SK-N-SH (cell line): ENCODE data around the gene GTF2F2. TPM values are rescaled to one million over a fixed set of nuclear protein-coding genes. Genes with fewer than 3 reads are reported as not detected.
A peak's percentile ranks its signal among the peaks of the same experiment; 100 is the strongest.

Source experiments
- CTCF ChIA-PET: fragments of 300-600, 350-600 bp; formaldehyde crosslinking; extraction: SDS; loops from one replicate; lab custom pipeline; 2021; lab: Yijun Ruan, JAX
- POLR2A ChIA-PET: fragments of 350-600 bp; sonication (Branson Sonifier 250); formaldehyde crosslinking; extraction: SDS; loops from one replicate; lab custom pipeline; 2020; ENCODE audit warnings: antibody characterized with exemption, inconsistent platforms; lab: Yijun Ruan, JAX
- DNase-seq: peaks from one replicate; pipeline ENCODE4 v3.0.0; 2012
- H2AFZ ChIP-seq: fragments of 200-600 bp; sonication (generic); 2 replicates; pipeline ENCODE4 v1.8.1; 2016; ENCODE audit warnings: antibody characterized with exemption, mild to moderate bottlenecking, low read depth
- H3F3A ChIP-seq: fragments of 200-600 bp; sonication (generic); replicated peaks from 2 replicates; pipeline ENCODE3; 2016; ENCODE audit warnings: antibody characterized with exemption, mild to moderate bottlenecking; ENCODE audit not compliant: insufficient read depth
- H3K27ac ChIP-seq, 2 experiments: fragments of 200-500 bp in 1 of 2; fragments of 200-600 bp in 1 of 2; sonication (Bioruptor generic) in 1 of 2; sonication (generic), shearing (Covaris generic) in 1 of 2; 2 replicates each; pipeline versions ENCODE4 v1.5.1 to v1.6.1; 2014 to 2016; ENCODE audit warnings: low read depth in 2 of 2, inconsistent platforms in 1 of 2, low read length in 1 of 2, mild to moderate bottlenecking in 1 of 2, mixed read lengths in 1 of 2
- H3K27me3 ChIP-seq: fragments of 200-600 bp; sonication (generic), shearing (Covaris generic); 2 replicates; pipeline ENCODE4 v1.6.1; 2016; ENCODE audit warnings: mixed run types; ENCODE audit not compliant: insufficient read depth
- H3K36me3 ChIP-seq, 2 experiments: fragments of 200-500 bp in 1 of 2; fragments of 200-600 bp in 1 of 2; sonication (Bioruptor generic) in 1 of 2; sonication (generic) in 1 of 2; replicated peaks in 1 of 2; 2 replicates each; pipeline versions ENCODE3 to v1.5.1; 2014 to 2016; ENCODE audit warnings: low read length in 1 of 2, mild to moderate bottlenecking in 1 of 2; ENCODE audit not compliant: insufficient read depth in 2 of 2, control insufficient read depth in 1 of 2
- H3K4me1 ChIP-seq, 2 experiments: fragments of 200-500 bp in 1 of 2; fragments of 200-600 bp in 1 of 2; sonication (Bioruptor generic) in 1 of 2; sonication (generic), shearing (Covaris generic) in 1 of 2; 2 replicates each; pipeline versions ENCODE4 v1.5.1 to v1.6.1; 2014 to 2016; ENCODE audit warnings: low read depth in 1 of 2, low read length in 1 of 2, mixed run types in 1 of 2; ENCODE audit not compliant: insufficient read depth in 2 of 2, control insufficient read depth in 1 of 2
- H3K4me2 ChIP-seq: fragments of 200-600 bp; sonication (generic), shearing (Covaris generic); 2 replicates; pipeline ENCODE4 v1.6.1; 2017; ENCODE audit warnings: mixed run types
- H3K4me3 ChIP-seq, 2 experiments: fragments of 200-500 bp in 1 of 2; fragments of 200-600 bp in 1 of 2; sonication (Bioruptor generic) in 1 of 2; sonication (generic), shearing (Covaris generic) in 1 of 2; 2 replicates each; pipeline versions ENCODE4 v1.5.1 to v1.8.1; 2014 to 2016; ENCODE audit warnings: low read depth in 2 of 2, inconsistent platforms in 1 of 2, low read length in 1 of 2, mild to moderate bottlenecking in 1 of 2, mixed read lengths in 1 of 2, moderate library complexity in 1 of 2
- H3K79me2 ChIP-seq: fragments of 200-600 bp; sonication (generic); 2 replicates; pipeline ENCODE4 v1.8.1; 2017; ENCODE audit warnings: mild to moderate bottlenecking; ENCODE audit not compliant: insufficient read depth
- H3K9ac ChIP-seq: fragments of 200-600 bp; sonication (generic); 2 replicates; pipeline ENCODE4 v1.6.1; 2017; ENCODE audit warnings: mixed run types
- H3K9me2 ChIP-seq: fragments of 200-600 bp; sonication (generic); 2 replicates; pipeline ENCODE4 v1.6.1; 2017; ENCODE audit warnings: mixed run types
- H3K9me3 ChIP-seq: fragments of 200-600 bp; sonication (generic); 2 replicates; pipeline ENCODE4 v1.6.1; 2017; ENCODE audit warnings: mixed run types, mild to moderate bottlenecking, moderate library complexity
- H4K20me1 ChIP-seq: fragments of 200-600 bp; sonication (generic); 2 replicates; pipeline ENCODE4 v1.6.1; 2017; ENCODE audit warnings: mild to moderate bottlenecking, mixed run types; ENCODE audit not compliant: insufficient read depth
- CHD2 ChIP-seq: fragments of 150-350 bp; IDR thresholded peaks from 2 replicates; pipeline ENCODE4 v1.6.1; 2018; ENCODE audit warnings: low read length; ENCODE audit not compliant: partially characterized antibody
- FOSL2 ChIP-seq: IDR thresholded peaks from 2 replicates; pipeline ENCODE4 v1.4.0; 2012; ENCODE audit warnings: low read depth, mild to moderate bottlenecking, moderate library complexity, borderline replicate concordance
- FOXM1 ChIP-seq: IDR thresholded peaks from 2 replicates; pipeline ENCODE4 v1.4.0; 2012; ENCODE audit warnings: low read depth, mild to moderate bottlenecking
- GATA2 ChIP-seq: sonication (generic); formaldehyde crosslinking; IDR thresholded peaks from 2 replicates; pipeline ENCODE4 v1.5.0; 2020; ENCODE audit warnings: mild to moderate bottlenecking, missing genetic modification reagents
- IRF3 ChIP-seq: fragments of 150-350 bp; IDR thresholded peaks from 2 replicates; pipeline ENCODE4 v1.6.1; 2016; ENCODE audit warnings: mild to moderate bottlenecking, low read depth, low read length
- MEF2A ChIP-seq: IDR thresholded peaks from 2 replicates; pipeline ENCODE4 v1.4.0; 2012; ENCODE audit warnings: low read depth, borderline replicate concordance
- MXI1 ChIP-seq: IDR thresholded peaks from 2 replicates; pipeline ENCODE4 v1.6.1; 2012; ENCODE audit warnings: mild to moderate bottlenecking, low read depth, low read length, improper control_type of control experiment
- POLR2AphosphoS5 ChIP-seq: IDR thresholded peaks from 2 replicates; pipeline ENCODE4 v1.6.1; 2012; ENCODE audit warnings: low read depth, low read length
- RCOR1 ChIP-seq: fragments of 150-350 bp; IDR thresholded peaks from 2 replicates; pipeline ENCODE4 v1.6.1; 2017; ENCODE audit warnings: antibody characterized with exemption, low read length
- RFX5 ChIP-seq: IDR thresholded peaks from 2 replicates; pipeline ENCODE4 v1.6.1; 2012; ENCODE audit warnings: mild to moderate bottlenecking, improper control_type of control experiment, low read length
- TAF1 ChIP-seq: IDR thresholded peaks from 2 replicates; pipeline ENCODE4 v1.6.1; 2012; ENCODE audit warnings: low read depth, mild to moderate bottlenecking, low read length, moderate library complexity, borderline replicate concordance
- TEAD4 ChIP-seq: IDR thresholded peaks from 2 replicates; pipeline ENCODE4 v1.4.0; 2012; ENCODE audit warnings: mild to moderate bottlenecking, borderline replicate concordance; ENCODE audit not compliant: insufficient read depth
- YY1 ChIP-seq: IDR thresholded peaks from 2 replicates; pipeline ENCODE4 v1.4.0; 2012; ENCODE audit warnings: low read depth, mild to moderate bottlenecking
- WGBS: methylation state at CpG from one replicate; pipeline ENCODE4 v1.1.6; 2017; ENCODE audit warnings: low lambda C conversion rate; 5-methylcytosine and 5-hydroxymethylcytosine counted together
- polyA plus RNA-seq, 3 experiments: library from polyadenylated mRNA; depleted of rRNA; stranded (reverse); fragments of >200 nt; gene quantifications; 2 replicates each; pipeline ENCODE4 v1.2.3, GENCODE V29; 2012
- TF ChIP-seq, protein P1 (sequence below): fragments of 200-600 bp; sonication (generic); IDR thresholded peaks from 2 replicates; pipeline ENCODE4 v1.6.1; 2017; ENCODE audit warnings: antibody characterized with exemption, mild to moderate bottlenecking, moderate library complexity
- TF ChIP-seq, protein P2 (sequence below): IDR thresholded peaks from 2 replicates; pipeline ENCODE4 v1.6.1; 2012; ENCODE audit warnings: mild to moderate bottlenecking, low read depth, low read length, moderate library complexity

Gene GTF2F2
- polyA plus RNA-seq, 1 of the 3 experiments (the other 2 are of a cell fraction): 24.2 TPM

- H3F3A ChIP-seq: peaks cover 23% of the 10 kb centered on the region
- no peaks in the 10 kb centered on the region for H3K9me2 ChIP-seq
- no peak overlapping the region for H3K4me2 ChIP-seq
- ChIA-PET POLR2A (no interaction called here), CTCF (no interaction called here)
- DNase-seq: no peak
- peaks cover 15% of the 10 kb centered on the region; the same call in 1 of the 2 replicates for H3K79me2 ChIP-seq
- no peak overlapping the region for H3K4me3 ChIP-seq
- no peaks in the 10 kb centered on the region for H4K20me1 ChIP-seq
- no peaks in the 10 kb centered on the region for H3K9me3 ChIP-seq
- H3K36me3 ChIP-seq: no peaks in the 10 kb centered on the region
- H3K4me1 ChIP-seq: peaks cover 3 to 28% of the 10 kb centered on the region in 2 experiments; a peak in 3 of 4 replicates
- TF ChIP-seq TEAD4 (no peak), MXI1 (no peak), RCOR1 (no peak), FOXM1 (no peak), TAF1 (no peak), GATA2 (CRISPR knock-in tag) (no peak), RFX5 (no peak), FOSL2 (no peak), YY1 (no peak), CHD2 (no peak), POLR2AphosphoS5 (no peak), MEF2A (no peak), IRF3 (no peak)
- TF ChIP-seq, protein P1, sequence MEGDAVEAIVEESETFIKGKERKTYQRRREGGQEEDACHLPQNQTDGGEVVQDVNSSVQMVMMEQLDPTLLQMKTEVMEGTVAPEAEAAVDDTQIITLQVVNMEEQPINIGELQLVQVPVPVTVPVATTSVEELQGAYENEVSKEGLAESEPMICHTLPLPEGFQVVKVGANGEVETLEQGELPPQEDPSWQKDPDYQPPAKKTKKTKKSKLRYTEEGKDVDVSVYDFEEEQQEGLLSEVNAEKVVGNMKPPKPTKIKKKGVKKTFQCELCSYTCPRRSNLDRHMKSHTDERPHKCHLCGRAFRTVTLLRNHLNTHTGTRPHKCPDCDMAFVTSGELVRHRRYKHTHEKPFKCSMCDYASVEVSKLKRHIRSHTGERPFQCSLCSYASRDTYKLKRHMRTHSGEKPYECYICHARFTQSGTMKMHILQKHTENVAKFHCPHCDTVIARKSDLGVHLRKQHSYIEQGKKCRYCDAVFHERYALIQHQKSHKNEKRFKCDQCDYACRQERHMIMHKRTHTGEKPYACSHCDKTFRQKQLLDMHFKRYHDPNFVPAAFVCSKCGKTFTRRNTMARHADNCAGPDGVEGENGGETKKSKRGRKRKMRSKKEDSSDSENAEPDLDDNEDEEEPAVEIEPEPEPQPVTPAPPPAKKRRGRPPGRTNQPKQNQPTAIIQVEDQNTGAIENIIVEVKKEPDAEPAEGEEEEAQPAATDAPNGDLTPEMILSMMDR: no peak
- TF ChIP-seq, protein P2, sequence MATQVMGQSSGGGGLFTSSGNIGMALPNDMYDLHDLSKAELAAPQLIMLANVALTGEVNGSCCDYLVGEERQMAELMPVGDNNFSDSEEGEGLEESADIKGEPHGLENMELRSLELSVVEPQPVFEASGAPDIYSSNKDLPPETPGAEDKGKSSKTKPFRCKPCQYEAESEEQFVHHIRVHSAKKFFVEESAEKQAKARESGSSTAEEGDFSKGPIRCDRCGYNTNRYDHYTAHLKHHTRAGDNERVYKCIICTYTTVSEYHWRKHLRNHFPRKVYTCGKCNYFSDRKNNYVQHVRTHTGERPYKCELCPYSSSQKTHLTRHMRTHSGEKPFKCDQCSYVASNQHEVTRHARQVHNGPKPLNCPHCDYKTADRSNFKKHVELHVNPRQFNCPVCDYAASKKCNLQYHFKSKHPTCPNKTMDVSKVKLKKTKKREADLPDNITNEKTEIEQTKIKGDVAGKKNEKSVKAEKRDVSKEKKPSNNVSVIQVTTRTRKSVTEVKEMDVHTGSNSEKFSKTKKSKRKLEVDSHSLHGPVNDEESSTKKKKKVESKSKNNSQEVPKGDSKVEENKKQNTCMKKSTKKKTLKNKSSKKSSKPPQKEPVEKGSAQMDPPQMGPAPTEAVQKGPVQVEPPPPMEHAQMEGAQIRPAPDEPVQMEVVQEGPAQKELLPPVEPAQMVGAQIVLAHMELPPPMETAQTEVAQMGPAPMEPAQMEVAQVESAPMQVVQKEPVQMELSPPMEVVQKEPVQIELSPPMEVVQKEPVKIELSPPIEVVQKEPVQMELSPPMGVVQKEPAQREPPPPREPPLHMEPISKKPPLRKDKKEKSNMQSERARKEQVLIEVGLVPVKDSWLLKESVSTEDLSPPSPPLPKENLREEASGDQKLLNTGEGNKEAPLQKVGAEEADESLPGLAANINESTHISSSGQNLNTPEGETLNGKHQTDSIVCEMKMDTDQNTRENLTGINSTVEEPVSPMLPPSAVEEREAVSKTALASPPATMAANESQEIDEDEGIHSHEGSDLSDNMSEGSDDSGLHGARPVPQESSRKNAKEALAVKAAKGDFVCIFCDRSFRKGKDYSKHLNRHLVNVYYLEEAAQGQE: no peak
- no peaks in the 10 kb centered on the region for H3K27me3 ChIP-seq
- H2AFZ ChIP-seq: no peak overlapping the region
- peak overlapping the region in 1 of 2 experiments; percentile 38; a peak in 3 of 4 replicates for H3K27ac ChIP-seq
- H3K9ac ChIP-seq: no peak overlapping the region
- 91% methylated on average over 4 of the region's 4 CpGs for WGBS
Observed at GRCh38 chr13:45220403-45220802, 100.1 kb downstream of the GTF2F2 start.
